Right lobe of liver (tissue), 6 donors: Measurements from ENCODE around the gene MAJIN. TPM values are rescaled to one million over a fixed set of nuclear protein-coding genes. Genes with fewer than 3 reads are reported as not detected.

ENCODE experiments used
- ATAC-seq, 4 donors: fragments of 200-7000 bp; cut with Tn5 transposase; one replicate each; pipeline ENCODE4 v1.9.1; 2020; ENCODE audit warnings: mild to moderate bottlenecking in 4 of 4, moderate library complexity in 4 of 4
- DNase-seq, 3 donors: peaks; one replicate each; pipeline ENCODE4 v3.0.0-alpha.2; 2020
- H3K27ac ChIP-seq, 3 donors: fragments of 200-600 bp; one replicate each; pipeline ENCODE4 v1.8.0; 2022
- H3K27me3 ChIP-seq, 2 donors: fragments of 200-600 bp; one replicate each; pipeline ENCODE4 v1.8.0; 2022
- H3K36me3 ChIP-seq, 4 donors: fragments of 200-600 bp; sonication (generic) in 1 of 4; one replicate each; pipeline versions ENCODE4 v1.5.1 to v1.8.0; 2017 to 2022; ENCODE audit warnings: control low read depth in 1 of 4
- H3K4me1 ChIP-seq, 4 donors: fragments of 200-600 bp; sonication (generic) in 1 of 4; one replicate each; pipeline versions ENCODE4 v1.5.1 to v1.8.0; 2017 to 2022; ENCODE audit warnings: control low read depth in 1 of 4
- H3K4me3 ChIP-seq, 3 donors: fragments of 200-600 bp; one replicate each; pipeline ENCODE4 v1.8.0; 2022
- H3K9me3 ChIP-seq, 4 donors: fragments of 200-600 bp; sonication (generic) in 1 of 4; one replicate each; pipeline versions ENCODE4 v1.5.1 to v1.8.0; 2017 to 2022; ENCODE audit warnings: control low read depth in 1 of 4
- POLR2A ChIP-seq: fragments of 450-650 bp; IDR thresholded peaks from one replicate; pipeline ENCODE4 v1.6.1; 2017; ENCODE audit warnings: antibody characterized with exemption, mild to moderate bottlenecking
- WGBS: methylation state at CpG from one replicate; pipeline ENCODE4 v1.1.6; 2018; ENCODE audit warnings: low coverage, low lambda C conversion rate; ENCODE audit not compliant: insufficient coverage; ENCODE audit errors: missing lambda C conversion rate; 5-methylcytosine and 5-hydroxymethylcytosine counted together
- intact Hi-C, 2 donors: fragments of 100-400 bp; cut with DNase I; formaldehyde crosslinking; loops; one replicate each; pipeline versions ENCODE4 v1.11.2 to v1.14.1; 2022
- total RNA-seq, 6 experiments: library from RNA; depleted of rRNA in 2 of 6; stranded (reverse); fragments of >200 nt in 2 of 6; fragmentation: NEBNext Ultra II Directional in 3 of 6; extraction: Animal tissue kit (Norgen Biotek cat#: 25700) in 3 of 6; gene quantifications; one replicate each; pipeline versions ENCODE4 v1.1.0 to v1.2.4, GENCODE V29; 2016 to 2023
- TF ChIP-seq, protein P1 (sequence below), 4 donors: fragments of 200-600 bp in 3 of 4; fragments of 450-650 bp in 1 of 4; IDR thresholded peaks; one replicate each; pipeline versions ENCODE4 v1.5.1 to v1.8.0; 2016 to 2022; ENCODE audit warnings: antibody characterized with exemption in 4 of 4, mild to moderate bottlenecking in 2 of 4
- donor health status: DM: no; HTN: yes; CAD: no.
- donor health status: DM: no; HTN: no; CAD: no.
- donor health status: DM: no; HTN: no; CAD: no.
- donor health status: DM: no; HTN: yes; CAD: no.
- donor health status: DM: no; HTN: yes; CAD: no.

The MAJIN gene
- total RNA-seq, 6 experiments from 2014 or later, result 0.33 to 0.86 TPM; not detected in 4

DNA sequence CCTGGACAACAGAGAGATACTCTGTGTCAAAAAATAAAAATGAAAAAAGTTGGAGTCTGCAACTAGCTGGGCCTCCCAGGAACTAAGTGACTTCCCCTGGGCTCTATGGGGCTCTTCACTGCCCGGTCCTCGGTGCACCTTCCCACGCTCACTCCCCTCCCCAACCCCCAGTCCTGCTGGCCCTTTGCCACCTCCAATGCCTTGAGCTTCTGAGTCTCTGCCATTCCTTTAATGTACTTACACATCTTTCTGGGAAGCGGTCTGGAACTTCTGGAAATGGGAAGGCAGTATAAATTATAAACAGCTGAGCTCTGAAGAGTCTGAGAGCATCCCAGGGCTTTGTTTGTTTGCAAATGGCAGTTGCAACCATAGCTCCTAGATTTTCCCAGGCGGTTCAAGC, 30.8 kb upstream of the MAJIN start:
- no peak for TF ChIP-seq POLR2A
- TF ChIP-seq, protein P1, sequence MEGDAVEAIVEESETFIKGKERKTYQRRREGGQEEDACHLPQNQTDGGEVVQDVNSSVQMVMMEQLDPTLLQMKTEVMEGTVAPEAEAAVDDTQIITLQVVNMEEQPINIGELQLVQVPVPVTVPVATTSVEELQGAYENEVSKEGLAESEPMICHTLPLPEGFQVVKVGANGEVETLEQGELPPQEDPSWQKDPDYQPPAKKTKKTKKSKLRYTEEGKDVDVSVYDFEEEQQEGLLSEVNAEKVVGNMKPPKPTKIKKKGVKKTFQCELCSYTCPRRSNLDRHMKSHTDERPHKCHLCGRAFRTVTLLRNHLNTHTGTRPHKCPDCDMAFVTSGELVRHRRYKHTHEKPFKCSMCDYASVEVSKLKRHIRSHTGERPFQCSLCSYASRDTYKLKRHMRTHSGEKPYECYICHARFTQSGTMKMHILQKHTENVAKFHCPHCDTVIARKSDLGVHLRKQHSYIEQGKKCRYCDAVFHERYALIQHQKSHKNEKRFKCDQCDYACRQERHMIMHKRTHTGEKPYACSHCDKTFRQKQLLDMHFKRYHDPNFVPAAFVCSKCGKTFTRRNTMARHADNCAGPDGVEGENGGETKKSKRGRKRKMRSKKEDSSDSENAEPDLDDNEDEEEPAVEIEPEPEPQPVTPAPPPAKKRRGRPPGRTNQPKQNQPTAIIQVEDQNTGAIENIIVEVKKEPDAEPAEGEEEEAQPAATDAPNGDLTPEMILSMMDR (IDR thresholded peaks at IDR 0.05), result no peak
- Histone ChIP-seq H3K36me3 (no peaks in the 10 kb centered on the region), H3K9me3 (no peaks in the 10 kb centered on the region), H3K27me3 (no peaks in the 10 kb centered on the region), H3K4me1 (no peaks in the 10 kb centered on the region), H3K27ac (no peak overlapping the region), H3K4me3 (no peak overlapping the region)
- intact Hi-C loops, result no loop called here
- no peak for DNase-seq
- WGBS, result 82% methylated on average over 5 of the region's 5 CpGs
- no peak for ATAC-seq

DNA sequence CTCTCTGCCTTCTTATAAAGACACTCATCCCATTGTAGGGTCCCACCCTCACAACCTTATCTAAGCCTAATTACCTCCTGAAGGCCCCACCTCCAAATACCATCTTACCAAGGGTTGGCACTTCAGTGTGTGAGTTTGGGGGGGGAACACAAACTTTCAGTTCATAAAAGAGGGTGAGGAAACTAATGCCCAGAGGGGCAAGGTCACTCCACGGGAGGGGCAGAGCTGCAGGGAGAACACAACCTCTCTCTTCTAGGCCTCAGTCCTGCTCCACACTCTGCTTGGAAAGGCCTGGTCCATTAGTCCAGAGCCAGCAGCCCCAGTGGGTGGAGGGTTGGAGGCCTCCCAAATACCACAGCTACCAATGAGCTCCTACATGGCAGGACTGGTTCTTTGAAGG, 27.6 kb upstream of the MAJIN start:
- H3K36me3 ChIP-seq, result no peaks in the 10 kb centered on the region
- peaks cover 0 to 13% (median 5%) of the 10 kb centered on the region in 4 donors for H3K4me1 ChIP-seq
- no peak for DNase-seq
- no peak overlapping the region for H3K27ac ChIP-seq
- no peak overlapping the region for H3K4me3 ChIP-seq
- intact Hi-C loops, result no loop called here
- 50% methylated on average over 1 of the region's 1 CpG for WGBS
- H3K9me3 ChIP-seq, result no peaks in the 10 kb centered on the region
- no peaks in the 10 kb centered on the region for H3K27me3 ChIP-seq
- ATAC-seq, result no peak
- TF ChIP-seq, protein P1 (IDR thresholded peaks at IDR 0.05), result no peak
- no peak for TF ChIP-seq POLR2A

- intact Hi-C loops, result no loop called here
- no peak for TF ChIP-seq POLR2A
- TF ChIP-seq, protein P1 (IDR thresholded peaks at IDR 0.05), result no peak
- ATAC-seq, result no peak
- 67% methylated on average over 3 of the region's 9 CpGs for WGBS
- Histone ChIP-seq H3K4me3 (no peak overlapping the region), H3K27ac (no peak overlapping the region), H3K36me3 (no peaks in the 10 kb centered on the region), H3K9me3 (no peaks in the 10 kb centered on the region), H3K4me1 (peaks cover 0 to 13% (median 5%) of the 10 kb centered on the region in 4 donors), H3K27me3 (no peaks in the 10 kb centered on the region)
- DNase-seq, result no peak
These were observed 27.0 kb upstream of the MAJIN start for GRCh38 chr11:64998690-64999431.

DNA sequence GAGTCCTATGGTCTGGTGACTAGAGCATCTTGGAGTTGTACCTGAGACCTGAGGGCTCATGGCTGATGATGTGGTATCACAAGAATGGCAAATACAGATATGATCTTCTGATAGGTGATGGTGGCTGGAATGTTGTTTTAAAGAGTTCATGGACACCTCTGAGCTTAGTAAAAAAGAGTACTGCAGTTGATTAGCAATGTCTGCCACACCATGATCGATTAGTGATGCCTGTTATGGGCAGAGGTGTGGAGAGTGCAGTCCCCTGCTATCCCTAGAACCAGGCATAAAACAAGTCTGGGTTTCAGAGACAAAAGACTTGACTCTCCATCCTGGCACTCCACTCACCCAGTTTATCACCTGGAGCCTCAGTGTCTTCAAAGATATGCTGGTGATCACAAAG, 26.2 kb upstream of the MAJIN start:
- no peak for TF ChIP-seq POLR2A
- TF ChIP-seq, protein P1 (IDR thresholded peaks at IDR 0.05), result no peak
- Histone ChIP-seq H3K27me3 (no peaks in the 10 kb centered on the region), H3K27ac (no peak overlapping the region), H3K4me1 (peaks cover 0 to 13% (median 5%) of the 10 kb centered on the region in 4 donors), H3K4me3 (no peak overlapping the region), H3K9me3 (no peaks in the 10 kb centered on the region), H3K36me3 (no peaks in the 10 kb centered on the region)
- DNase-seq (no peak), ATAC-seq (no peak)
- intact Hi-C loops, result no loop called here
- WGBS, result 67% methylated on average over 1 of the region's 1 CpG
